NCI-H524 (cell line): Measurements from ENCODE around the gene HIF1A.
"Not testable (repeated sequence)": the region's sequence is repeated elsewhere in the genome, so short reads cannot be mapped to it uniquely, and the experiment has no call there.

ENCODE experiments used
- DNase-seq, 2 experiments: peaks; one replicate each; lab custom pipeline; 2025; lab: John Stamatoyannopoulos, UW

Gene HIF1A

GRCh38 chr14:61694830-61695694 is at the start of gene HIF1A:
TSS of gene HIF1A (plus strand) at chr14:61695513. CDS start at chr14:61695805, 292 bp downstream.
- peak; percentile 99 to 100 for DNase-seq

- DNase-seq = no peak
Measured at GRCh38 chr14:61646366-61647116, 48.8 kb upstream of the HIF1A start.

DNA sequence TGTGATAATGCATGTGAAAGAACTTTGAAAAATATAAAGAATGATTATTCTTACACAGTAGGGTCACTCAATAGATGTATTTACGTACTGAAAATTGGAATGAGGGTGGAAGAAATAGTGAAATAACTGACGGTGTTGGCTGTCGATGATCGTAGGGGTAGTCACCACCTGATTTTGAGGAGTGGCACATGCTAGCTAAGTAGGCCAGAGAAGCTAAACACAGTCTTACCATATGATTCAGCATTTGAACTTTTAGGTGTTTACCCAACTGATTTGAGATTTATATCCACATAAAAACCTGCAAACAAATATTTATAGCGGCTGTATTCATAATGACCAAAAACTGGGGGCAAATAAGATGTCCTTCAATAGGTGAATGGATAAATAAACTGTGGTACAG is 47.6 kb upstream of the HIF1A start:
- DNase-seq = no peak

- no peak for DNase-seq
Measured at GRCh38 chr14:61648377-61648776, 46.9 kb upstream of the HIF1A start.

GRCh38 chr14:61649283-61649682 is 46.0 kb upstream of the HIF1A start:
- no peak for DNase-seq

DNA sequence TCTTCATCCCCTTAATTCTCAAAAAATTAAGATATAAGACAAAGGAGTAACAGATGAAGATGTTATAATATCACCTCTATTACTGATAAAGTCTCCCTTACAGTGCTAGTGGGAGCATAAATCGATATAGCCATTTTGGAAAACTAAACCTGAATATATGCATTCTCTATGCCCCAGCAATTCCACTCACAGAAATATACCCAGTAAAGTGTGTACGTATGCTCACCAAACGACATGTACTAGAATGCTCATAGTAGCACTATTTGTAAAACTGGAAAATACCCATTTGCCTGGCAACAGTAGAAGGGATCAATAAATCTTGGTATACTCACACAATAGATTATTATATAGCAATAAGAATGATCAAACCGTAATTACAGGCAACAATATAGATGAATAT is 44.0 kb upstream of the HIF1A start:
- no peak for DNase-seq

DNA sequence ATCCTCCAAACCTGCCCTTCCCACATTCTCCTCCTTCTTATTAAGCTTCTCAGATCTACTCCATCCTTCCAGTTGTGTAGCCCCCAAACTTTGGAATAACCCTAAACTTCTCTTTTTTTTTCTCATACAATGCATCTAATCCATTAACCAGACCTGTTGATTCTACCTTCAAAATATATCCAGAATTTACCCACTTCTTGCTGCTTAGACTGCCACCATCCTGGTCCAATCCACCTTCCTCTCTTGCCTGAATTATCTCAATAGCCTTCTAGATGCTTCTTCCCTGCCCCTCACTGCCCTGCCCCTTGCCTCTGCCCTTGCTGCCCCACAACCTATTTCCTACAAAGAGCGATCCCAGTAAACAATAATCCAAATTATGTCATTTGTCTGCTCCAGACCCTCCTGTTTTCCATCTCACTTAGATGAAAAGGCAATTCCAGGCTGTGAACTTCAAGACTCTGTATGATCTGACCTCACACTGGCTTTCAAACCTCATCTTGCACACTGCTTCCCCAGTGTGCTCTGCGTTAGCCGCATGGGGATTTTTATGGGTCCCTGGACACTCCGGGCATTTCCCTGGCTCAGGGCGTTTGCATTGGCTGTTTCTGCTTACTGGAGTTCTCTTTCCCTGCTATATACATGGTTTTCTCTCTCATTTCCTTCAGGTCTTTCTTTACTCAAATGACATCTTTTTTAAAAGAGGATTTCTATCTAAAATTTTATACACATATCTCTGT is 42.6 kb upstream of the HIF1A start:
- DNase-seq = peak; percentile 14 to 38

- DNase-seq = peak; percentile 77 to 94
Measured at GRCh38 chr14:61653507-61653906, 41.8 kb upstream of the HIF1A start.

GRCh38 chr14:61654026-61654425 is 41.3 kb upstream of the HIF1A start:
- DNase-seq = no peak

DNA sequence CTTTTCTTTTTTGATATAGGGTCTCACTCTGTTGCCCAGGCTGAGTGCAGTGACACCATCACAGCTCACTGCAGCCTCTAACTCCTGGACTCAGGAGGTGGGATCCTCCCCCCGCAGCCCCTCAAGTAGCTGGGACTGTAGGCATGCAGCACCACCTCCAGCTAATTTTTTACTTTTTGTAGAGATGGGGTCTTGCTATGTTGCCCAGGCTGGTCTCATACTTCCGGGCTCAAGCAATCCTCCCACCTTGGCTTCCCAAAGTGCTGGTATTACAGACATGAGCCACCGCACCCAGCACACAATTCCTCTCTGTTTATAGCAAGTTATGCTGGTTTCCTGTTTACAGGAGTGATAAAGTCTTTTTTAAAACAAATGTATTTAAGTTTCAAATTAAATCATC is 39.5 kb upstream of the HIF1A start:
- DNase-seq = no peak

- DNase-seq = no peak
Measured at GRCh38 chr14:61656341-61656740, 39.0 kb upstream of the HIF1A start.

DNA sequence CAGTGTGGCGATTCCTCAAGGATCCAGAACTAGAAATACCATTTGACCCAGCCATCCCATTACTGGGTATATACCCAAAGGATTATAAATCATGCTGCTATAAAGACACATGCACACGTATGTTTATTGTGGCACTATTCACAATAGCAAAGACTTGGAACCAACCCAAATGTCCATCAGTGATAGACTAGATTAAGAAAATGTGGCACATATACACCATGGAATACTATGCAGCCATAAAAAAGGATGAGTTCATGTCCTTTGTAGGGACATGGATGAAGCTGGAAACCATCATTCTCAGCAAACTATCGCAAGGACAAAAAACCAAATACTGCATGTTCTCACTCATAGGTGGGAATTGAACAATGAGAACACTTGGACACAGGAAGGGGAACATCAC is 37.2 kb upstream of the HIF1A start:
- not testable (repeated sequence) for DNase-seq

DNA sequence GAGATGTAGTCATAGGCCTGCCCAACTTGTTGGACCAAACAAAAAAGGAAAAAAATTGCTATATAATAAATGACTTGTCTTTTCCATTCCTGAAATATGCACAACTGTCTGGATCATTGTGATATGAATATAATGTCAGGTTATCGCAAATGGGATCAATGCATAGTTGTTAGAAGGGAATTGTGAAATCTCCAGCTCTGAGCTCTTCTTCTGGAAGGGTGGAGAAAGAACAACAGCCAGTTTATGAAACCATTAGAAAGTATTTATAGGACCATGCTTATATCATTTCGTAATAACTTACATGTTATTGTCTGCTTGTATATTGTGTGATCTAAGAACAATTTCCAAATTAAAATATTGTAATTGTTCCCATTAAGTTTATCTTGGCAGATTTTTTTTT is 35.7 kb upstream of the HIF1A start:
- no peak for DNase-seq

DNA sequence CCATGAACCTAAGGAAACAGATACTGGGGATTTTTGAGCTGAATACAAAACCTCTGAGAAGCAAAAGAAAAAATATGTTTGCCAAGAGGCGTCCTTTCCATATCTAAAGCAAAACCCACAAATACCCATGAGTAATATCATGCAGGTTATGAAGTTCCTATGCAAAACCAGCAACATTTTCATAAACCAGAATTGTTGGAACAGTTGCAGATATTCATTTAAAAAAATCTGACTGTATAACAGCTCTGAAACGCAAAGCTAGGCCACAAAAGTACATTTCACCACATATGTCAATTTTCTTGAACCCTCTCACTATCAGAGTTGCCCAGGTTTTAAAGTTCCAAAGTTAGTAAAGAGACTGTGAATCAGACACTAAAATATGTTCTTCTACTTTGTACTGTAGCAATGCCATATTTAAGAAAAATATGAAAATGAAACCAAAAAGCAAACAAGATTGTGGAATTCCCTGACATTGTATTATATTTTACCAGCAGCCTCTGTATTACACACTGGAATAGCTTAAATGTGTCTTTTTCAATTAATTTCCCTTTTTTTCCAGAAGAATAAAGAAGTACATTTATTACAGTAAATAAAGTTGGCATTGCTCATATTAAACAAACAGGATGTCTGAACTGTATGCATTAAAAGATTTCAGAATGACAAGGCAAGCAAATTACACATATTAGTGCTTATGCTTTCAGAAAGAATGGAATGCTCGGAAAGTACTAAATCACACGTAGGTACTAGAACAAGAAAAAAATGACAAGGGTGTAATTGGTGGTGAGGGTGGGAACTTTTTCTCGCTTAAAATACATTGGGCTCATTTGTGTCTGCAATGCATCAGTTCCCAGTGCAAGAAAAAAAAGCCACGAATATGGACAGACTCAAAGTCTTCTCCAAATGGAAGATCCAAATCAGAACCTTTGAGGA is 33.6 kb upstream of the HIF1A start:
- no peak for DNase-seq

DNA sequence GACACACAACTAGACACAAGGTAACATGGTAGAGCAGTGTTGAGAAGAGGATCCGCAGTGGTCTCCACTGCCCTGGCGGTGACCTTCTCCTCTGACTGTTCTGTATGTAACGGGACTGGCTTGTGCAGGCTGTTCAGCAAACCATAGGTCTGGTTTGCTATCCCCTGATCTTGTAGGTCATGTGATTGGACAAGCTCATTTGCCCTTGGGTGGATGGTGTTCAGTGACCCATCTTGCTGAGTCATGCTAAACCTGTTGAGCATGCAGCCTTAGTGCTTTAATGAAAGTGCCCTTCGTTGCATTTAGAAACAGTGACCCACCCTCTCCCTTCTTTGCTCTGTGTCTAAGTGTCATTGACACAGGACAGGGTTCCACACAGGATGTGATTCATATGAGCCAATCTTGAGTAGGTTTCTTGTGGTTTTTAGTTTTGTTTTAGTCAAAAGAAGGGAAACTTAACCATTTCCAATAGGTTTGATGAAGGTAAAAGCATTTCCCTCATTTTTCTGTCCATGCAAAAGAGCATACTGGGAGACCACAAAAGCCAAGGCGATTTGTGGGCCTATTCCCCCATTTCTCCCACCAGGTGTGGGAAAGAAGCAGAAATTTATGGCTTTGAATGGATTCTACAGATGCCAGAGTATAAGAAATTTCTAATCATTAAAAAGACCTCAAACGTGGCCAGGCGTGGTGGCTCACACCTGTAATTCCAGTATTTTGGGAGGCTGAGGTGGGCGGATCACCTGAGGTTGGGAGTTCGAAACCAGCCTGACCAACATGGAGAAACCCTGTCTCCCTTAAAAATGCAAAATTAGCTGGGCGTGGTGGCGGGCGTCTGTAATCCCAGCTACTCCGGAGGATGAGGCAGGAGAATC is 32.6 kb upstream of the HIF1A start:
- peak in 1 of 2 experiments; percentile 16 for DNase-seq

- no peak for DNase-seq
Measured at GRCh38 chr14:61663312-61663979, 31.9 kb upstream of the HIF1A start.

DNA sequence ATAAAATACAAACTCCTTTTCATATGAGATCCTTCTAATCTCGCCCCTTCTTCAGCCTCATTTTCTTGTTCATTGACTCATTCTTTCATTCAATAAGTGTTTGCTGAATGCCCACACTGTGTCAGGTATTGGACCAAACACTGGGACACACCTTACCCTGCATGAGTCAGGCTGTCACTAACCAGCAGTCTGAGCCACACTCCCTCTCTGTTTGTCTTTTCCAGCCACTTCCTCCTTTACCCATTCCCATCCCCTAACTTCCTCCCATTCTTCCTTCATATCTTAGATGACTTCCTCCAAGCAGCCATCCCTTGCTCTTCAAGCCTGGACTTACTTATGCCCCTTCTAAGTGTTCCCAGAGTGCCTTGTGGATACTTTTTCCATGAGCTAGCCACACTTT is 27.0 kb upstream of the HIF1A start:
- no peak for DNase-seq

GRCh38 chr14:61670576-61670975 is 24.7 kb upstream of the HIF1A start:
- DNase-seq = no peak

DNA sequence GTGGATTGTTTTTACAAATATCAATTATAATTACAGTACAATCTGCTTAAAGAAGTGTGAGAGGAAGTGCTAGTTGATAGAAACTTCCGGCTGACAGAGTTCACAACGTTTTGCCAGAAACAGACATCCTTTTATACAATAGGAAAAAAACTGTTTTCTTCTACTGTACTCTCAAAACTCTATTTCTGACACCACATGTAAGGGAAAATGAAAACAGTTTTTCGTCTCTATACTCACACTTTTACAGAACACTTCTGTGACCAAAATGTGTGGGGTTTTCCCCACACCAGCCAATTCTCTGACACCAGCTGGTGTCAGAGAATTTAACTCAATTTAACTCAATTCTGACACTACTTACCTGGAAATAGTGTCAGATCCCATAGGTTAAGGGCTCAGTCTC is 24.2 kb upstream of the HIF1A start:
- no peak for DNase-seq

DNA sequence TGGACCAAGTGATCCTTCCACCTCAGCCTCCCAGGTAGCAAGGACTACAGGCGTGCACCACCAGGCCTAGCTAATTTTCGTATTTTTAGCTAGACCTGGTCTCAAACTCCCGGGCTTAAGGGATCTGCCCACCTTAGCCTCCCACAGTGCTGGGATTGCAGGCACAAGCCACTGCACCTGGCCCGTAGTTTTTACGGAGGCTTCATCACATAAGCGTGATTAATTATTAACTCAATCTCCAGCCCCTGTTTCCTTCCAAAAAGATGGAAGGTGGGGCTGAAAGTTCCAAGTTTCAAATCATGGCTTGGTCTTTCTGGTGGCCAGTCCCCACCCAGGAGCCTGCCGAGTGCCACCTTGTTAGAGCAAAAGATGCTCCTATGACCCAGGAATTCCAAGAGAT is 22.5 kb upstream of the HIF1A start:
- no peak for DNase-seq
